T-helper 2 cell (primary cell): ENCODE data around the gene PRAMEF12.
"Not testable (repeated sequence)": the region's sequence is repeated elsewhere in the genome, so short reads cannot be mapped to it uniquely, and the experiment has no call there.

Experiments
- DNase-seq, 5 experiments: peaks; one replicate each; pipeline versions ENCODE4 v3.0.0 to v3.0.0-alpha.2; 2012 to 2022

PRAMEF12 gene

GRCh38 chr1:12771186-12771585 is 2.4 kb upstream of the PRAMEF12 start:
- DNase-seq: no peak

DNA sequence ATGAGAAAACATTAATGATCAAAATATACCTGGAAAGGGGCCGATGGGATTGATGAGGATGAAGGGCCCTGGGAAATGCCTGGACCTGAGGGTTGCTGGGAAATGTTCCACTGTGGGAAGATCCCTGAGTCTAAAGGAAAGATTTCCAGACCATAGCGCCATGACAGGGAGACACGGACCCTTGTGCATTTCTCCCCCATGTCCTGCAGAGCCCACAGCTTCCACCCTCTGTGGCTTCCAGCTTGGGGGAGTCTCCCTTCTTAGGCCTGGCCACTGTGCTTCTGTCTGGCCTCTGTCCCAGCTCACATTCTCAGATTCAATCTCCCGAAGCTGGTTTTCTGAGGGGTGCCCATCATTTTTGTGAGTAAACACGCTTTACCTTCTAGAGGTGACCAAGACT is 1.0 kb upstream of the PRAMEF12 start:
- DNase-seq: no peak

- DNase-seq: no peak
Measured at GRCh38 chr1:12774801-12775345, 1.3 kb downstream of the PRAMEF12 start.

- no peak for DNase-seq
Measured at GRCh38 chr1:12775443-12775842, 1.9 kb downstream of the PRAMEF12 start.

- no peak for DNase-seq
Measured at GRCh38 chr1:12776801-12777557, 3.4 kb downstream of the PRAMEF12 start.

DNA sequence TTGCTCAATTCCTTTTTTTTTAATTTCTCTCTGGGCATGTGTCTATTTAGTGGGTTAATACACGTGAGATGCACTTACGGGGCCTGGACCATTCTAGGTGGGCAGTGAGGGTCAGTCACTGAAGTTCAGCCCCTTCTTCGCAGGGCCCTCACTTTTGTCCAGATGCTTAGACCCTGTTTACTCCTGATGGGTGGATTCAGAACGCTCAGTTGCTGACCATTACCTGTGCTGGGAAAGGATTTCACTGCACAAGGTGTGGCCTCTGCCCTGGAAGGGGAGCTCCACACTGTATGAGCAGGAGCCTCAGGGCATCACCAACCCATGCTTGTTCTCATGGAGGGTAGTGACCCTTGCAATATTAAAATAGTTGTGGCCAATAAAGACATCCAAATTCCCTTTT is 4.5 kb downstream of the PRAMEF12 start:
- DNase-seq: no peak

GRCh38 chr1:12778907-12779306 is 5.4 kb downstream of the PRAMEF12 start:
- no peak for DNase-seq

- not testable (repeated sequence) for DNase-seq
Measured at GRCh38 chr1:12781488-12781887, 8.0 kb downstream of the PRAMEF12 start.

- peak in 1 of 5 experiments; percentile 5 for DNase-seq
Measured at GRCh38 chr1:12783783-12784182, 10.2 kb downstream of the PRAMEF12 start.

DNA sequence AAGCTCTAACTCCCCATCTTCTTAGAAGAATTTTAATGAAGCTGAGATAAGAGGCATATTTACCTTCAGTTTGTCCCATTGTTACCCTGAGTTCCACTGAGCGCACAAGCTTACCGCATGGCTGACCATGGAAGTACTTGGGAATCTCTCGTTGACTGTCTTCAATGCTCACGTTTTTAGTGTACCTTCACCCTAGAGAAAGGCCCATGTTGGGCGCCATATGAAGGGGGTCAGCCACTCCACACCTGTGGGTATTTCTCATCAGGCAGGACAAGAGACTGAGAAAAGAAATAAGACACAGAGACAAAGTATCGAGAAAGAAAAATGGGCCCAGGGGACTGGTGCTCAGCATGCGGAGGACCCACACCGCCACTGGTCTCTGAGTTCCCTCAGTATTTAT is 11.2 kb downstream of the PRAMEF12 start:
- peak in 1 of 5 experiments; percentile 27 for DNase-seq

DNA sequence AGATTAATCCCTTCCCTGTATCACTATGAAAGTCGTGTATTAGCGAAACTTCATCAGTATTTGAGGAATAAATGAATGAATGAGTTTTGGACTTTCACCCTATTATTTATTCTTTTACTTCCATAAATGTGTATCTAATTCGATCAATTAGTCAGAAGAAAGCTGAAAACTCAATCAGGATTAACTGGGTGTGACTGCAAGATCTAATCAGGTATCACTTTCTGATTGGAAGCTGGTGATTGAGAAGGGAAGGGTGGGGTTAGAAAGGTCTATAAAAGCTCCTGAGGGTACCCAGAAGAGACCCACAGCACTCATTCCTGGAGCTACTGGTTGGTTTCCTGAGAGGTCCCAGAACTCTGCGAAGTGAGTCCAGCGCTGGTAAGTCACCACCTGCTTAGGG is 17.6 kb downstream of the PRAMEF12 start, which contains the start of gene PRAMEF1:
Gene PRAMEF1 (plus strand): TSS at position 301 of the 400 bp plus-strand sequence. CDS start 1,831 bp downstream, outside the sequence.
- DNase-seq: not testable (repeated sequence)

GRCh38 chr1:12798911-12799310 is 25.4 kb downstream of the PRAMEF12 start:
- DNase-seq: no peak

- DNase-seq: no peak
Measured at GRCh38 chr1:12799730-12800129, 26.2 kb downstream of the PRAMEF12 start.

DNA sequence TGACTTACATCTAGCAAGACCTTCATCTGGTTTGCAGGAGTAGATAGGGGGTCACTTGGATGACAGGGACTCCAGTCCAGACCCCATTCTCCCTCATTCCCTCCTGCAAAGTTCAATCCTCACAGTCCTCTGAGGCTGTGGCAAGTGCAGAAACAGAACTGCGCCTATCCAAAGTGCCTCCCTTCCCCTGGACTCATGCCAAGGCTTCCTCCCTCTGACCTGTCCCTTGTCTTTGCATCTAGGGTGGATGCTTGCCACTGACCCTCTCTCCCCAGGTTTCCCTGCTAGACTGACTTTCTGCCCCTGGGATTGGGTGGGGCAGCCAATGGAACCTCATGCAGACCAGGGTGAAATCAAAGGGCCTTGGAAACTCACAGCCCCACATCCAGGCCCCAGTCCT is 36.4 kb downstream of the PRAMEF12 start:
- DNase-seq: no peak

GRCh38 chr1:12810691-12811408 is 37.3 kb downstream of the PRAMEF12 start:
- no peak for DNase-seq

DNA sequence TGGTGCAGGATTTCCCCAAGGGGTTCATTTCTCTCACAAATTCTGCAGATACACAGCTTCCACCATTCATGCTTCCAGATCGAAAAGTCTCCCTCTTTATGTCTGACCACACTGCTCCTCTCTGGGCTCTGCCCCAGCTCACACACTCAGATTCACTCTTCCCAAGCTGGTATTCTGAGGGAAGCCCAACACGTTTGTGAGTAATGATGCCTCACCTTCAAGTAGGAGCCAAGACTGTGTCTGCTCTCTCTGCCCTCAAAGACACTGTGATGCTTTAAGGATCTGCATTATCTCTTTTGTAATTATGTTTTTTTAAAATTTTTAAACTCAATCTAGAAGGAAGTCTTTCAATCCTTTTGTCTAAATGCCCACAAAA is 37.9 kb downstream of the PRAMEF12 start:
- DNase-seq: no peak

DNA sequence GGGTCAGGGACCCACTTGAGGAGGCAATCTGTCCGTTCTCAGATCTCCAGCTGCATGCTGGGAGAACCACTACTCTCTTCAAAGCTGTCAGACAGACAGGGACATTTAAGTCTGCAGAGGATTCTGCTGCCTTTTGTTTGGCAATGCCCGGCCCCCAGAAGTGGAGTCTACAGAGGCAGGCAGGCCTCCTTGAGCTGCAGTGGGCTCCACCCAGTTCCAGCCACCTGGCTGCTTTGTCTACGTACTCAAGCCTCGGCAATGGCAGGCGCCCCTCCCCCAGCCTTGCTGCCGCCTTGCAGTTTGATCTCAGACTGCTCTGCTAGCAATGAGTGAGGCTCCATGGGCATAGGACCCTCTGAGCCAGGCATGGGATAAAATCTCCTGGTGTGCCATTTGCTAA is 45.5 kb downstream of the PRAMEF12 start:
- not testable (repeated sequence) for DNase-seq
